SK-N-SH (cell line): Measurements from ENCODE around the gene ALDH7A1. TPM values are rescaled to one million over a fixed set of nuclear protein-coding genes. Genes with fewer than 3 reads are reported as not detected.

Experiments used
- CTCF ChIA-PET: fragments of 300-600, 350-600 bp; formaldehyde crosslinking; extraction: SDS; loops from one replicate; lab custom pipeline; 2021; lab: Yijun Ruan, JAX
- POLR2A ChIA-PET: fragments of 350-600 bp; sonication (Branson Sonifier 250); formaldehyde crosslinking; extraction: SDS; loops from one replicate; lab custom pipeline; 2020; ENCODE audit warnings: antibody characterized with exemption, inconsistent platforms; lab: Yijun Ruan, JAX
- DNase-seq: peaks from one replicate; pipeline ENCODE4 v3.0.0; 2012
- H2AFZ ChIP-seq: fragments of 200-600 bp; sonication (generic); 2 replicates; pipeline ENCODE4 v1.8.1; 2016; ENCODE audit warnings: antibody characterized with exemption, mild to moderate bottlenecking, low read depth
- H3F3A ChIP-seq: fragments of 200-600 bp; sonication (generic); replicated peaks from 2 replicates; pipeline ENCODE3; 2016; ENCODE audit warnings: antibody characterized with exemption, mild to moderate bottlenecking; ENCODE audit not compliant: insufficient read depth
- H3K27ac ChIP-seq, 2 experiments: fragments of 200-500 bp in 1 of 2; fragments of 200-600 bp in 1 of 2; sonication (Bioruptor generic) in 1 of 2; sonication (generic), shearing (Covaris generic) in 1 of 2; 2 replicates each; pipeline versions ENCODE4 v1.5.1 to v1.6.1; 2014 to 2016; ENCODE audit warnings: low read depth in 2 of 2, inconsistent platforms in 1 of 2, low read length in 1 of 2, mild to moderate bottlenecking in 1 of 2, mixed read lengths in 1 of 2
- H3K27me3 ChIP-seq: fragments of 200-600 bp; sonication (generic), shearing (Covaris generic); 2 replicates; pipeline ENCODE4 v1.6.1; 2016; ENCODE audit warnings: mixed run types; ENCODE audit not compliant: insufficient read depth
- H3K36me3 ChIP-seq, 2 experiments: fragments of 200-500 bp in 1 of 2; fragments of 200-600 bp in 1 of 2; sonication (Bioruptor generic) in 1 of 2; sonication (generic) in 1 of 2; replicated peaks in 1 of 2; 2 replicates each; pipeline versions ENCODE3 to v1.5.1; 2014 to 2016; ENCODE audit warnings: low read length in 1 of 2, mild to moderate bottlenecking in 1 of 2; ENCODE audit not compliant: insufficient read depth in 2 of 2, control insufficient read depth in 1 of 2
- H3K4me1 ChIP-seq, 2 experiments: fragments of 200-500 bp in 1 of 2; fragments of 200-600 bp in 1 of 2; sonication (Bioruptor generic) in 1 of 2; sonication (generic), shearing (Covaris generic) in 1 of 2; 2 replicates each; pipeline versions ENCODE4 v1.5.1 to v1.6.1; 2014 to 2016; ENCODE audit warnings: low read depth in 1 of 2, low read length in 1 of 2, mixed run types in 1 of 2; ENCODE audit not compliant: insufficient read depth in 2 of 2, control insufficient read depth in 1 of 2
- H3K4me2 ChIP-seq: fragments of 200-600 bp; sonication (generic), shearing (Covaris generic); 2 replicates; pipeline ENCODE4 v1.6.1; 2017; ENCODE audit warnings: mixed run types
- H3K4me3 ChIP-seq, 2 experiments: fragments of 200-500 bp in 1 of 2; fragments of 200-600 bp in 1 of 2; sonication (Bioruptor generic) in 1 of 2; sonication (generic), shearing (Covaris generic) in 1 of 2; 2 replicates each; pipeline versions ENCODE4 v1.5.1 to v1.8.1; 2014 to 2016; ENCODE audit warnings: low read depth in 2 of 2, inconsistent platforms in 1 of 2, low read length in 1 of 2, mild to moderate bottlenecking in 1 of 2, mixed read lengths in 1 of 2, moderate library complexity in 1 of 2
- H3K79me2 ChIP-seq: fragments of 200-600 bp; sonication (generic); 2 replicates; pipeline ENCODE4 v1.8.1; 2017; ENCODE audit warnings: mild to moderate bottlenecking; ENCODE audit not compliant: insufficient read depth
- H3K9ac ChIP-seq: fragments of 200-600 bp; sonication (generic); 2 replicates; pipeline ENCODE4 v1.6.1; 2017; ENCODE audit warnings: mixed run types
- H3K9me2 ChIP-seq: fragments of 200-600 bp; sonication (generic); 2 replicates; pipeline ENCODE4 v1.6.1; 2017; ENCODE audit warnings: mixed run types
- H3K9me3 ChIP-seq: fragments of 200-600 bp; sonication (generic); 2 replicates; pipeline ENCODE4 v1.6.1; 2017; ENCODE audit warnings: mixed run types, mild to moderate bottlenecking, moderate library complexity
- H4K20me1 ChIP-seq: fragments of 200-600 bp; sonication (generic); 2 replicates; pipeline ENCODE4 v1.6.1; 2017; ENCODE audit warnings: mild to moderate bottlenecking, mixed run types; ENCODE audit not compliant: insufficient read depth
- EP300 ChIP-seq, 2 experiments: IDR thresholded peaks; 2 replicates each; pipeline versions ENCODE4 v1.4.0 to v1.6.1; 2012; ENCODE audit warnings: borderline replicate concordance in 1 of 2, low read depth in 1 of 2, low read length in 1 of 2
- EZH2phosphoT487 ChIP-seq: fragments of 200-600 bp; sonication (generic); IDR thresholded peaks from 2 replicates; pipeline ENCODE4 v1.6.1; 2017; ENCODE audit warnings: low read depth, mixed run types, mild to moderate bottlenecking, antibody characterized with exemption, moderate library complexity, borderline replicate concordance
- GABPA ChIP-seq: IDR thresholded peaks from 2 replicates; pipeline ENCODE4 v1.4.0; 2012; ENCODE audit warnings: low read depth, mild to moderate bottlenecking
- GATA2 ChIP-seq: sonication (generic); formaldehyde crosslinking; IDR thresholded peaks from 2 replicates; pipeline ENCODE4 v1.5.0; 2020; ENCODE audit warnings: mild to moderate bottlenecking, missing genetic modification reagents
- MXI1 ChIP-seq: IDR thresholded peaks from 2 replicates; pipeline ENCODE4 v1.6.1; 2012; ENCODE audit warnings: mild to moderate bottlenecking, low read depth, low read length, improper control_type of control experiment
- NRF1 ChIP-seq: IDR thresholded peaks from 2 replicates; pipeline ENCODE4 v1.6.1; 2012; ENCODE audit warnings: low read depth, mild to moderate bottlenecking, low read length
- RCOR1 ChIP-seq: fragments of 150-350 bp; IDR thresholded peaks from 2 replicates; pipeline ENCODE4 v1.6.1; 2017; ENCODE audit warnings: antibody characterized with exemption, low read length
- RFX5 ChIP-seq: IDR thresholded peaks from 2 replicates; pipeline ENCODE4 v1.6.1; 2012; ENCODE audit warnings: mild to moderate bottlenecking, improper control_type of control experiment, low read length
- RXRA ChIP-seq: IDR thresholded peaks from 2 replicates; pipeline ENCODE4 v1.4.0; 2012; ENCODE audit warnings: low read depth, mild to moderate bottlenecking, borderline replicate concordance
- SMC3 ChIP-seq: IDR thresholded peaks from 2 replicates; pipeline ENCODE4 v1.6.1; 2012; ENCODE audit warnings: low read depth, low read length, improper control_type of control experiment
- TEAD4 ChIP-seq: IDR thresholded peaks from 2 replicates; pipeline ENCODE4 v1.4.0; 2012; ENCODE audit warnings: mild to moderate bottlenecking, borderline replicate concordance; ENCODE audit not compliant: insufficient read depth
- WGBS: methylation state at CpG from one replicate; pipeline ENCODE4 v1.1.6; 2017; ENCODE audit warnings: low lambda C conversion rate; 5-methylcytosine and 5-hydroxymethylcytosine counted together
- polyA plus RNA-seq, 3 experiments: library from polyadenylated mRNA; depleted of rRNA; stranded (reverse); fragments of >200 nt; gene quantifications; 2 replicates each; pipeline ENCODE4 v1.2.3, GENCODE V29; 2012
- TF ChIP-seq, protein P1 (sequence below): IDR thresholded peaks from 2 replicates; pipeline ENCODE4 v1.4.0; 2012; ENCODE audit warnings: low read depth
- TF ChIP-seq, protein P2 (sequence below): IDR thresholded peaks from 2 replicates; pipeline ENCODE4; 2012
- TF ChIP-seq, protein P3 (sequence below): IDR thresholded peaks from 2 replicates; pipeline ENCODE4 v1.4.0; 2012; ENCODE audit warnings: low read depth, borderline replicate concordance
- TF ChIP-seq, protein P4 (sequence below): fragments of 150-350 bp; IDR thresholded peaks from 2 replicates; pipeline ENCODE4 v1.6.1; 2016; ENCODE audit warnings: mild to moderate bottlenecking, low read depth, low read length
- TF ChIP-seq, protein P5 (sequence below): fragments of 150-350 bp; IDR thresholded peaks from 2 replicates; pipeline ENCODE4 v1.6.1; 2017; ENCODE audit warnings: antibody characterized with exemption, low read length, low read depth, borderline replicate concordance
- TF ChIP-seq, protein P6 (sequence below): fragments of 200-600 bp; sonication (generic); IDR thresholded peaks from 2 replicates; pipeline ENCODE4 v1.6.1; 2017; ENCODE audit warnings: antibody characterized with exemption, mild to moderate bottlenecking, moderate library complexity

ALDH7A1 gene
- polyA plus RNA-seq, 1 of the 3 experiments (the other 2 are of a cell fraction), result 44.5 TPM

DNA sequence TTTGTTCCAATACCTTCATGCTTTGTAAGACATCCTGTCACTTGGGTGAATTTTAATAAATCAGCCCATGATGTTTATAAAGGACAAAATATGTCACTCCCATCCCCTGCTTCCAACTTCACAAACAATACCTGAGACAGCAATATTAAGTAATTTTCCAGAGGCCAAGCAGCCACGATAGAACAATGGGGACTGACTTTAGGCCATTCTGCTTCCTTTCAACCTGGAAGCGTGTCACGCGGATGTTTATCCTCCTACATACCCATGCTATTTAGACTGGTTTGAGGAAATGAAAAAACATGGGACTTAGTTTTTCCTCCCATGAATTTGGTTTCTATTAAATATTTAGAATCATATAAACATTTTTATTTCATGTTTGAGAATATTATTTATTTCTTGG is 88.9 kb downstream of the ALDH7A1 start:
- Histone ChIP-seq H3K36me3 (no peaks in the 10 kb centered on the region), H3F3A (no peaks in the 10 kb centered on the region), H3K4me1 (no peaks in the 10 kb centered on the region), H4K20me1 (no peaks in the 10 kb centered on the region), H3K4me2 (no peak overlapping the region), H3K4me3 (no peak overlapping the region), H3K9me3 (no peaks in the 10 kb centered on the region), H2AFZ (no peak overlapping the region), H3K9me2 (no peaks in the 10 kb centered on the region), H3K9ac (no peak overlapping the region), H3K27me3 (no peaks in the 10 kb centered on the region), H3K27ac (no peak overlapping the region), H3K79me2 (no peaks in the 10 kb centered on the region)
- WGBS, result 86% methylated on average over 4 of the region's 4 CpGs
- CTCF ChIA-PET, result no interaction called here
- TF ChIP-seq EZH2phosphoT487 (no peak), RFX5 (no peak), TEAD4 (no peak), GATA2 (CRISPR knock-in tag) (no peak), EP300 (IDR thresholded peaks at IDR 0.05; ENCODE audit: borderline replicate concordance in 1 of 2, low read depth in 1 of 2, low read length in 1 of 2) (no peak), MXI1 (no peak), RXRA (no peak), SMC3 (no peak), RCOR1 (no peak), GABPA (no peak), NRF1 (no peak)
- TF ChIP-seq, protein P1, sequence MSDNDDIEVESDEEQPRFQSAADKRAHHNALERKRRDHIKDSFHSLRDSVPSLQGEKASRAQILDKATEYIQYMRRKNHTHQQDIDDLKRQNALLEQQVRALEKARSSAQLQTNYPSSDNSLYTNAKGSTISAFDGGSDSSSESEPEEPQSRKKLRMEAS, result no peak
- TF ChIP-seq, protein P2, sequence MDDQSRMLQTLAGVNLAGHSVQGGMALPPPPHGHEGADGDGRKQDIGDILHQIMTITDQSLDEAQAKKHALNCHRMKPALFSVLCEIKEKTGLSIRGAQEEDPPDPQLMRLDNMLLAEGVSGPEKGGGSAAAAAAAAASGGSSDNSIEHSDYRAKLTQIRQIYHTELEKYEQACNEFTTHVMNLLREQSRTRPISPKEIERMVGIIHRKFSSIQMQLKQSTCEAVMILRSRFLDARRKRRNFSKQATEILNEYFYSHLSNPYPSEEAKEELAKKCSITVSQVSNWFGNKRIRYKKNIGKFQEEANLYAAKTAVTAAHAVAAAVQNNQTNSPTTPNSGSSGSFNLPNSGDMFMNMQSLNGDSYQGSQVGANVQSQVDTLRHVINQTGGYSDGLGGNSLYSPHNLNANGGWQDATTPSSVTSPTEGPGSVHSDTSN, result no peak
- TF ChIP-seq, protein P3, sequence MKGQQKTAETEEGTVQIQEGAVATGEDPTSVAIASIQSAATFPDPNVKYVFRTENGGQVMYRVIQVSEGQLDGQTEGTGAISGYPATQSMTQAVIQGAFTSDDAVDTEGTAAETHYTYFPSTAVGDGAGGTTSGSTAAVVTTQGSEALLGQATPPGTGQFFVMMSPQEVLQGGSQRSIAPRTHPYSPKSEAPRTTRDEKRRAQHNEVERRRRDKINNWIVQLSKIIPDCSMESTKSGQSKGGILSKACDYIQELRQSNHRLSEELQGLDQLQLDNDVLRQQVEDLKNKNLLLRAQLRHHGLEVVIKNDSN, result no peak
- TF ChIP-seq, protein P4, sequence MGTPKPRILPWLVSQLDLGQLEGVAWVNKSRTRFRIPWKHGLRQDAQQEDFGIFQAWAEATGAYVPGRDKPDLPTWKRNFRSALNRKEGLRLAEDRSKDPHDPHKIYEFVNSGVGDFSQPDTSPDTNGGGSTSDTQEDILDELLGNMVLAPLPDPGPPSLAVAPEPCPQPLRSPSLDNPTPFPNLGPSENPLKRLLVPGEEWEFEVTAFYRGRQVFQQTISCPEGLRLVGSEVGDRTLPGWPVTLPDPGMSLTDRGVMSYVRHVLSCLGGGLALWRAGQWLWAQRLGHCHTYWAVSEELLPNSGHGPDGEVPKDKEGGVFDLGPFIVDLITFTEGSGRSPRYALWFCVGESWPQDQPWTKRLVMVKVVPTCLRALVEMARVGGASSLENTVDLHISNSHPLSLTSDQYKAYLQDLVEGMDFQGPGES, result no peak
- TF ChIP-seq, protein P5, sequence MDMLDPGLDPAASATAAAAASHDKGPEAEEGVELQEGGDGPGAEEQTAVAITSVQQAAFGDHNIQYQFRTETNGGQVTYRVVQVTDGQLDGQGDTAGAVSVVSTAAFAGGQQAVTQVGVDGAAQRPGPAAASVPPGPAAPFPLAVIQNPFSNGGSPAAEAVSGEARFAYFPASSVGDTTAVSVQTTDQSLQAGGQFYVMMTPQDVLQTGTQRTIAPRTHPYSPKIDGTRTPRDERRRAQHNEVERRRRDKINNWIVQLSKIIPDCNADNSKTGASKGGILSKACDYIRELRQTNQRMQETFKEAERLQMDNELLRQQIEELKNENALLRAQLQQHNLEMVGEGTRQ, result no peak
- TF ChIP-seq, protein P6, sequence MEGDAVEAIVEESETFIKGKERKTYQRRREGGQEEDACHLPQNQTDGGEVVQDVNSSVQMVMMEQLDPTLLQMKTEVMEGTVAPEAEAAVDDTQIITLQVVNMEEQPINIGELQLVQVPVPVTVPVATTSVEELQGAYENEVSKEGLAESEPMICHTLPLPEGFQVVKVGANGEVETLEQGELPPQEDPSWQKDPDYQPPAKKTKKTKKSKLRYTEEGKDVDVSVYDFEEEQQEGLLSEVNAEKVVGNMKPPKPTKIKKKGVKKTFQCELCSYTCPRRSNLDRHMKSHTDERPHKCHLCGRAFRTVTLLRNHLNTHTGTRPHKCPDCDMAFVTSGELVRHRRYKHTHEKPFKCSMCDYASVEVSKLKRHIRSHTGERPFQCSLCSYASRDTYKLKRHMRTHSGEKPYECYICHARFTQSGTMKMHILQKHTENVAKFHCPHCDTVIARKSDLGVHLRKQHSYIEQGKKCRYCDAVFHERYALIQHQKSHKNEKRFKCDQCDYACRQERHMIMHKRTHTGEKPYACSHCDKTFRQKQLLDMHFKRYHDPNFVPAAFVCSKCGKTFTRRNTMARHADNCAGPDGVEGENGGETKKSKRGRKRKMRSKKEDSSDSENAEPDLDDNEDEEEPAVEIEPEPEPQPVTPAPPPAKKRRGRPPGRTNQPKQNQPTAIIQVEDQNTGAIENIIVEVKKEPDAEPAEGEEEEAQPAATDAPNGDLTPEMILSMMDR, result no peak
- POLR2A ChIA-PET, result no interaction called here
- DNase-seq, result no peak
